DMS153 (cell line): ENCODE measurements around the gene PDIA2.

ENCODE experiments used
- DNase-seq: peaks from one replicate; lab custom pipeline; 2025; lab: John Stamatoyannopoulos, UW

Gene PDIA2

DNA sequence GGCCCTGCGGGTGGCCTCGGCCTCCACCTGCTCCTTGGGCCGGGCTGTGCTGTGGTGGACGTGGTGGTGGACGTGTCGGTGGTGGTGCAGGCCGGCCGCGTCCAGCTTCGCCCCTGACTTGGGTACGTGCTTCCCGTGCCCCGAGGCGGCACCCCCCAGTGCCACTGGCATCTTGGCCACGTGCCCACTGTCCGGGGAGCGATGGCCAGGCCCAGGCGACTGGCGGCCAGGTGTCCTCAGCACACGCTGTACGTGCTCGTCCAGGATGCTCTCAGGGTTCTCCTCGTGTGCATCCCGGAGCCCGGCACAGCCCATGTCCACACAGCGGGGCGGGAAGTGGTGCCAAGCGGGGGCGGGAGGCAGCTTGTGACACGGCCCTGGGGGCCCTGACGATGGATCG, 14.9 kb downstream of the PDIA2 start:
- no peak for DNase-seq

DNA sequence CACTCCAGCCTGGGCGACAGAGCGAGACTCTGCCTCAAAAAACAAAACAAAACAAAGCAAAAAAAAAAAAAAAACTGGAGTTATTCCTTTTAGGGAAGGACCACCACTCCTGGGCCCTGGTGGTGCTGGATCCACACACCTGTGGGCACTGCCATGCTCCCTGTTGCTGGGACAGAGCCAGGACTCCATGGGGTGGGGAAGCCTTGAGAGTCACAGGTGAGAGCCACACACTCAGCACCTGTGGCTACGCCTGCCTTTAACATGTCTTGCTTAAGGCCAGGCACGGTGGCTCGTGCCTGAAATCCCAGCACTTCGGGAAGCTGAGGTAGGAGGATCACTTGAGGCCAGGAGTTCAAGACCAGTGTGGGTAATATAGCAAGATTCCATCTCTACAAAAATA, 18.3 kb downstream of the PDIA2 start:
- no peak for DNase-seq

DNA sequence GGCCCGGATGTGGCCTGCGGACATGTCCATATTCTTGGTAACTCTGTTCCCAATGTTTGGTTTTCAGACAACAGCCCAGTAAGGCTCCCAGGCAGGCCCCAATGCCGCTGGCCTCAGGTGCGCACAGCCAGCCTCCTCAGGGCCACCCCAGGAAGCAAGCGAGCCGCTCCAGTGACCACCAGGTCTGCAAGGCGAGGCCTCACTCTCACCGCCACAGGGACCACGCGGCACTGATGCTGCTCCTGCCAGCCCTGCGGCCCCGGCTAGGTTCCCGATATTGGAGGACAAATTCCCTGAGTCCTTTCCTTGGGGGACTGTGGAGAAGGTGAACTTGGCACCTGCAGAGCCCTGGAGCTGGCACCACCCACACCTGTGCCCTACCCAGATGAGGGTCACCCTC, 19.0 kb downstream of the PDIA2 start:
- no peak for DNase-seq

DNA sequence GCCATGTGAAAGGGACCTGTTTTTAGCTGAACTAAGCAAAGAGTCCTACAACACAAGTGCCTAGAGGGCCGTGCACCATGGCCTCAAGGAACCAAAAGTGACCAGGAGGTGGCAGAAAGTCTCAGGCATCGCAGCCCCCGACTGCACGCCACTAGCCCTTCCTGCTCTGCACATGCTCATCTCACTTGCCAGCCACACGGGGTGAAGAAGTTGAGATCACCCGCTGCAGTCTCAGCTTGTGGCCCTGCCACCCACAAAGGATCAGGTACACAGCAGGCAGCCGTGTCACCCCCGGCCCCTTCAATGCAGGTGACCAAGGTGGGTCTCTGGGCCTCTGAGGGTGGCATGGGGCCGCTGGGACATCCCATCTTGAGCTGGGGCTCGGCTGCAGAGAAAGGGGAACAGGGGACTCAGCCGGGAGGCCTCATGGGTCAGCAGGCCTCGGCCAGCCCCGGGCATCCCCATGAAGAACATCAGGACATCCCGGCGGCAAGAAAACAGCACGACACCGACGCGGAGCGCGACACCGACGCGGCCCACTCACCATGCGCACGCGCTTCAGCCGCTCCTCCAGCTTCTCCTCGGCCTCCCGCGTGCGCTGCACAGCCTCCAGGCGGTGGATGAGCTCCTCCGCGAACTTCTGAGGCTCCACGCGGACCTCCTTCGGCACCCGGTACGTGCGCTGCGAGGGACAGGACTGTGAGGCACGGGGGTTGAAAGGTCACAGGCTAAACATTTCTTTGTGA, 21.0 kb downstream of the PDIA2 start:
- DNase-seq: no peak

DNA sequence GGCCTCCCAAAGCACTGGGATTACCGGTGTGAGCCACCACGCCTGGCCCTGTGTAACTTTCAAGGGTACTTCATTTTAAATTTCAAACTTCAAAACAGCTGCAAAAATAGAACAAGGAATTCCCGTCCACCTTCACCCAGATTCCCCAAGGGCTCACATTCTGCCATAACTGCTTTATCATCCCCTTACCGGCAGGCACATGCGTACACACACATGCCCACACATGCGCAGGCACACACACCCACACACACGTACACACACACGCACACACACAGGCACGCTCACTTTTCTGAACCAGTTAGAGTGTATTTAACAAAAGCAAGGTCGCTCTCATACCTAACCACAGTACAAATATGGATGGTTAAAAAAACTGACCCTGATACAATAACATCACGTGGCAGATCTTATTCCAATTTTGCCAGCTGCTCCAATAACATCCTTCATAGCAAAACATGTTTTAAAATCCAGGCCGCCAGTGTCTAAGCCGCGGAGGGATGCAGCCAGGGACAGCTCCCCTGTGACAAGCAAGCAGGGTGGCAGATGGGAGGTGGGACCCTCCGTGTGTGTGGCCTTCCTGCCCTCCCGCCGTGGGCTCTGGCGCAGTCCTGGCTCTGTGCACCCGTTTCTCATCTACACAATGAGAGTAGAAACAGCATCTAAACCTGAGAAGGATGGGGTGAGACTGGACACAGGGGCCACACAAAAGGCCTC, 23.1 kb downstream of the PDIA2 start:
- DNase-seq: no peak

DNA sequence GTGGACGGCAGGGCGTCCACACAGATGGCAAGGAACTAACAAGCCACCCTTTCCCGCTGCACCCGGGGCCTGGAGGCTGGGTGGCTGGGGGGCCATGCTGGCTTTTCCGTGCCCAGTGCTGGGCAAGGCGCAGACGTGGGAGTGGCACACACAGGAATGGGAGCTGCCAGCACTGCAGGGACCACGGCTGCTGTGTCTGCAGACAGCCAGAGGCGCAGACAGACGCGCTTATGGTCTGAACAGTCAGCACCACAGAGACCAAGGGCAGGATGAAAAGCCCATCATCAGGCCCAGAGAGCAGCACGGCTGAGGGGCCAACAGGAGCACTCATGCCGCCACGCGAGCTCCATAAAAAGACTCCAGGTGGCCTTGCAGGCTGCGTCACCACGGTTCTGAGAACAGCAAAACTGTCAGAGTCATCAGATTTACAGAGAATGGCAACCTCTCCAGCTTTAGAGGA, 24.0 kb downstream of the PDIA2 start:
- DNase-seq: peak; percentile 46

DNA sequence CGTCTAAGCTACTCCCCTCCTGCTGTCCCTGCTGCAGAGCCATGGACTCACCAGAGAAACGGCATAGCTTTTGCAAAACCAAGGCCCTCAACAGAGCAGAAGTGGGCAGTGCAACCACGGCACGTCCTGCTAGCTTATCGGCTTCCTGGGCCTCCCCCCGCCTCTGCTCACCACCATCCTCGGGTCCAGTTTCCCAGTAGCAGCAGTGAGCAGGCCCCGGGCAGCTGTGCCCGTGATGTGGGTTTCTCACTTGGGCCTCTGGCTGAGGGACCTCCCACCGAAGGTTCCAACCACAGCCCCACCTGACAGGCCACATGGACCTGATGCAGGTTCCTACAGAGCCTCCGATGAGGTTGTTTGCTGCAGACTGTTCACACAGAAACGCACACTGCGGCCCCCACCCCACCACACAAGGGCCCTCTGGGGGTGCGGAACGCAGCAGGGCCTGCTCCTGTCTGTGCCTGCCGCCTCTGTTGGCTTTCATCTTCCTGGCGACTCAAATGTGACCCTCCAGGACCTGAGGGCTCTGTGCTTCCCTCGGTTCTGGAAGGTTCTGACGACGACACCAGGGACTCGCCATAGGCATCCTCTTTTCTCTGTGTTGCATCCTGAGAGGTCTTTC, 24.8 kb downstream of the PDIA2 start:
- DNase-seq: no peak

DNA sequence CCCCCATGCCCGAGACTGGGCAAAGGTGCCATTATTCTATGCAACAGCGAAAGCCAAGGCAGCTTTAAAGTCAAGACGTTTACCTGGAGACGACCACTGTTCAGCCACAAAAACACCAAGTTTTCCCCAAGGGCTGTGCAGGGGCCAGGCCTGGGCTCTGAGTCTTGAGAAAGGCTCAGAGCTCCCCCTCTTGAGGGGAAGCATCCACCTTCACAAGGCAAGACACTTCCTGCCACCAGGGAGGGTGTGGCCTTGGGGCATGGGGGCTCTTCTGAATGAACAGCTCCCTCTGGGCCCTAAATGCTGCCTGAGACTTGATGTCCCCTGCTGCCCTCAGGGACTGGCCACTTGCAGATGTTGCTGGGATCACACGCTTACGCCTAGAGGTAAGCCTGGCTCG, 26.5 kb downstream of the PDIA2 start:
- DNase-seq: no peak

DNA sequence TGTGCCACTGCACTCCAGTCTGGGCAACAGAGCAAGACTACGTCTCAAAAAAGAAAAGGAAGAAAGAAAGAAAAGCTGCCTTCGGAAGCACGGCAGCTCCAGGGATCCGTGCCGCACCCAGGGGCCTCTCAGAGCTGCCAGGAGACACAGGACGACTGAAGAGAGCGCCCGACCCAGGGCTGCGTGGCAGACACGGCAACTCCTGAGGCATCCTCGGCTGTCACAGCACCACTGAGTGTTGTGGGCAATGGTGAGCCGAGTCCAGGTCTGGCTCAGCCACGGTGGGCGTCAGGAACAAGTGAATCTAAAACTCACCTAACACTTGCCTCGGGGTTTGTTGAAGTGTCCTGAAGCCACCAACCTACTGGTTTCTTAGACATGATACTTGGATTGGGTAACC, 28.8 kb downstream of the PDIA2 start:
- no peak for DNase-seq

DNA sequence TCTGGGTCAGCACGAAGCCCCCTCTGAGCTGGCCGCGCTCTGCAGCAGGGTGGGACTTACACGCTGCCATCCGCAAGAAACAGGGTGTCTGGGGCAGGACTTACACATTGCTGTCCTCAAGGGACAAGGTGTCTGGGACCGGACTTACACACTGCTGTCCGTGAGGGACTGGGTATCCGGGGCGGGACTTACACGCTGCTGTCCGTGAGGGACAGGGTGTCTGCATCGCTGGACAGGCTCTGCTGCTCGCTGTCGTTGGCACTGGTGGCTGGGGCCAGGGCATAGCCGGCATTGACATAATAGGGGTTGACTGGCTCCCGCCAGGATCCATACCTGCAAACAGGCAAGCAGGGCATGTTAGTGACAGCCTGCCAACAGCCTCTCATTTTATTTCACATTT, 31.4 kb downstream of the PDIA2 start:
- no peak for DNase-seq

DNA sequence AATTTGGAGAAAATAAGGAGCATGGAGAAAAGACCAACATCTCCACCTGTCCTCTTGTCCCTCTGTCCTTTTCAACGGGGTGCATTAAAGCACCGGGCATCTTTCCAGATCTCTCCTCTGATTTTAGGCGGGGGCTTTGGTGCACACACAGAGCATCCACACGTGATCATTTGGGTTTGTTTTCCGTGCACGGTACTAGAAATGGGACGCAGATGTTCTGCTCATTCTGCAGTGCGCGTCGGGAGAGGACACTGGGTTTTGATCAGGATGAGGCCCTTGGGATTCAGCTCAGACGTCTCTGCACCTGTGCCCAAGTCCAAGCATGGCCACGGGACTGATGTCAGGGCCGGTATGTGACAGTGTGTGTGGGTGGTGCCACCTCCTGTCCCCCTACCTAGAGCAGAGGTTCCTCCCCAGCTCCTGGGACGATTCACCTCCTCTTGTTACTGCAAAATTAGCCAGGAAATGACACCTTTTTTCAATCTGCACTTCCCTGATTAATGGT, 31.9 kb downstream of the PDIA2 start:
- DNase-seq: peak; percentile 14

DNA sequence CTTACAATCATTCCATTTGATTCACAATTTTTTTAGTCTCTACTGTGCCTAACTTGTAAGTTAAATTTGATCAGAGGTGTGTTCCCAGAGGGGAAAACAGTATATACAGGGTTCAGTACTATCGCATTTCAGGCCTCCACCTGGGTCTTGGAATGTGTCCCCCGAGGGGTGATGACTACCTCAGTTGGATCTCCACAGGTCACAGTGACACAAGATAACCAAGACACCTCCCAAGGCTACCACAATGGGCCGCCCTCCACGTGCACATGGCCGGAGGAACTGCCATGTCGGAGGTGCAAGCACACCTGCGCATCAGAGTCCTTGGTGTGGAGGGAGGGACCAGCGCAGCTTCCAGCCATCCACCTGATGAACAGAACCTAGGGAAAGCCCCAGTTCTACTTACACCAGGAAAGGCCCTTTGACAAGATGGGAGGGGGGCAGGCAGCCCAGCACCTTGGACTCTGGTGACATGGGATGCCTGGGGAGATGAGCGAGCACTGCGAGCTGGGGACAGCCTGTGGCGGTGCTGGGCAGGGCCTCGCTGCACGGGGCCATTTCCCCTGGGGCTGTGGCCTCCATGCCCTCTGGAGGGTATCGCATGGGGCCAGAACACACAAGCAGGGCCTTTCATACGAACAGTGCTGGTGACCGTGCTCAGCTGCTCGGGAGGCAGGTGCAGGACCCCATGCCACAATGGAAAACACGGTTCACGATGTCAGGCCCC, 33.9 kb downstream of the PDIA2 start:
- no peak for DNase-seq

DNA sequence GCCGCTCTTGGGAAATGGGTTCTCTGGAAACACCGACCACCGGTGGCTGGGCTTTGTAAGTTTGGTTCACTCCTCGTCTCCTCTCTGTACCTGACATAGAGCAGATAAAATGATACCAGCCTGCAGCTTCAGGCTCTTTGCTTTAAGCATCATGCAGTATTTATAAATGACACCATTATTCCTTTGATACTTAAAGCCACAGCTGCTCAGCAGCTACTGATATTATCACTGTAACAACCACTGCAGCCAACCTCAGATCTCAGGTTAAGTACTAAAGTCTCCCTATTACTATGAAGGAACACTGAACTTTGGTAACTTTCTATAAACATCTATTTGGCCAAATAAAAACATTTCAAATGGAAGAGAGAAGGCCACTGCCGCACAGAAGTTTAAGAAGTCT, 34.6 kb downstream of the PDIA2 start:
- DNase-seq: no peak

DNA sequence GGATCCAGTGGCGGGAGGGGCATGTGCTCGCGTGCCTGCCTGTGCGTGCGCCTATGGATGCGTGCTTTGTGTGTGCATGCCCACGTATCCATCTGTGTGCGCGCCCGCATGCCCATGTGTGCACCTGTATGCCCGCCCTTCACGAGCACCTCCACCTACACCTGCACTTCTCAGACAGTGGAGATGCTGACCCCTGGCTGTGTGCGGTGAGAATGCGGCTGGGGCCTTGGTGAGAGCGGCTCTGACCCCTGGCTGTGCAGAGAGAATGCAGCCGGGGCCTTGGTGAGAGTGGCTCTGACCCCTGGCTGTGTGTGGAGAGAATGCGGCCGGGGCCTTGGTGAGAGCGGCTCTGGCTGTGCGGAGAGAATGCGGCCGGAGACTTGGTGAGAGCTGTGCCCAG, 35.7 kb downstream of the PDIA2 start:
- DNase-seq: no peak

DNA sequence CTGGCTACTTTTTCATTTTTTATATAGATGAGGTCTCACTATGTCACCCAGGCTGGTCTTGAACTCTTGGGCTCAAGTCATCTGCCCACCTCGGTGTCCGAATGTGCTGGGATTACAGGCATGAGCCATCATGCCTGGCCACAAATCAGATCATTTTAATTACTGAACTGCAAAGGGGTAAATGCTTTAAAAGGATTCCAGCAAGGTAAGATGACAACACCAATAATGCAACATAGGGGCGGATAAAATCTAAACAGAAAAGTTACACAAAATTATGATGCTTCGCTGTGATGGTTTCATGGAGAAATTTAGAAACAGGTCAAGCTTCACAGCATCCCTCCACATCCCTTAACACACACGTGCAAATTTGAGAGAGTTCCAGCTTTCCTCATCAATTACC, 37.2 kb downstream of the PDIA2 start:
- no peak for DNase-seq

DNA sequence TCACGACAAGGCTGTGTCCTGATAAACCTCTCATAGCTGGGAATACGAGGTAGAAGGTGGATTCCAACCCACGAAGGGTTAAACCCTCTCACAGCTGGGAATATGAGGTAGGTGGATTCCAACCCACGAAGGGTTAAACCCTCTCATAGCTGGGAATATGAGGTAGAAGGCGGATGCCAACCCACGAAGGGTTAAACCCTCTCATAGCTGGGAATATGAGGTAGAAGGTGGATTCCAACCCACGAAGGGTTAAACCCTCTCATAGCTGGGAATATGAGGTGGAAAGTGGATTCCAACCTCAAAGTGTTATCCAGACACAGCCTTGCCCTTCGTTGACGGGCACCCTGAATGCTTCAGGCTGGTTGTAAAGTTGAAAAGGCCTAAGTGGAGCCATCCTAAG, 38.6 kb downstream of the PDIA2 start:
- no peak for DNase-seq

DNA sequence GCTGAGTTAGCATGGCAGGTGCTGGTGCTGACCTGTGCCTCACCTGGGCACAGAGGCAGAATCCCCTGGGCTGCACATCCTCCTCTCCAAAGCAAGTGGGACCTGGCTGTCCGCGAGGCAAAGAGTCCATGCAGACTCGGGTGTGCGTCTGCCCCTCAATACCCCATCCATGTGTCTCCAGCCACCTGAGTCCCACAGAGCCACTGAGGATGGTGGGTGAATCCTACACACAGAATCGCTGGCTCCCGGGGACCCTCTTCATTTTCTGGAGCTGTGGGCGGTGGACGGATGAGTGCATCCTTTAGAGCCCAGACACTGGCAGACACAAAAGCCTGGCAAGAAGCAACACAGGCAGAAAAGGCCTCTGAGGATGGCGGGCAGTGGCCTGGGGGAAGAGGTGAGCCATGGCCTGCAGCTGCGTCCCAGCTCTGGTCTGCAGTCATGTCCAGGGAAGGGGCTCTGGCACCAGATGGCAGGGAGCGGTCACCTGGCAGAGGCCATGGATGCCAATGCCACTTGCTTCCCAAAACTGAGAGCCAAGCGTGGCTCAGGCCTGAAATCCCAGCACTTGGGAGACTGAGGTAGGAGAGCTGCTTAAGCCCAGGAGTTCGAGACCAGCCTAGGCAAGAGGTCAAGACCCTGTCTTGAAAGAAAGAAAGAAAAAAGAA, 39.6 kb downstream of the PDIA2 start:
- DNase-seq: no peak

DNA sequence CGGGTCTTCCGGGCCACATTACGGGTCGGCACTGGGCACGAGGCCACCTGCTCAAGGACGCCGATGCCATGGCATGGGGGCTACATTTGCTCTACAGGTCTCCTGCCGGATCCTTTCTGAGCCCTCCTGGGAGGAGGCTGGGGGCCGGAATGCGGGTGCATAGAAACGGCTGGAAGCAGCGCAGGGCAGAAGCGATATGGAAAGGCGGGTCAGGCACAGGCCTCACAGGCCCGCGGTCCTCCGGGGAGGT, 41.2 kb downstream of the PDIA2 start:
- DNase-seq: no peak

DNA sequence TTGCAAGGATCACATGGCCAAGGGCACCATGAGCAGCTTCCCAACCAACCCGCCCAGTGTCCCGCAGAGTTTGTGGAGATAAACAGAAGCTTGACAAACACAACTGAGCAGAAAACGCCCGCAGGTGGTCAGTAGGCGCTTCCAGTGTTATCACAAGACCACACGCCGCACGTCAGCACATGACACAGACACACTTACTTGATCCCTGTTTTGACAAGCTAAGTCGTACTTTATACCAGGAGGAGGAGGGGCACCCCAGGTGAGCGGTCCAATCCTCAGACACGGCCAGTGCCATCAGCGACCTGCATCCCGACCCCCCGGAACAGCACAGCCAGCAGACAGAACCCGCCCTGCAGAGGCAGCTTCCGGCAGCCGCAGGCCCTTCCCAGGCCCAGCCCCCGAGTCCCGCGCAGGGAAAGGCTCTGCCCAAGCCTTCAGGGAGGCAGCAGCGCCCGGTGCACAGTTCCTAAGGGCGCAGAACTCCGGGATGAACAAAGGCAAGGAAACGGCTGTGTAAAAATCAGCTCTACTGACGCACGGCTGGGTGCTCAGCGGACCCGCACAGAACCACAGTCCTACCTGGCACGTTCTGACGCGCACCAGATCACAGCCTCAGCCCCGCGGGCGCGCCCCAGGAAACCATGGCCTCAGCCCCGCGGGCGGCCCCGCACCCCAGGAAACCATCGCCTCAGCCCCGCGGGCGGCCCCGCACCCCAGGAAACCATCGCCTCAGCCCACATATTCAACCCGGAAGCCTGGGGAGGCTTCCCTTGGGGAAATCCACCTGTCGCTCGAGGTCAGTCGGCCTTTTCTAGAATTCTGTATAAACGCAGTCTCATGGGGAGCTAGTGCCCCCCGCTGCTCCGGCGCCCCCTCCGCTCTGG, 41.7 kb downstream of the PDIA2 start:
- DNase-seq: peak; percentile 27

DNA sequence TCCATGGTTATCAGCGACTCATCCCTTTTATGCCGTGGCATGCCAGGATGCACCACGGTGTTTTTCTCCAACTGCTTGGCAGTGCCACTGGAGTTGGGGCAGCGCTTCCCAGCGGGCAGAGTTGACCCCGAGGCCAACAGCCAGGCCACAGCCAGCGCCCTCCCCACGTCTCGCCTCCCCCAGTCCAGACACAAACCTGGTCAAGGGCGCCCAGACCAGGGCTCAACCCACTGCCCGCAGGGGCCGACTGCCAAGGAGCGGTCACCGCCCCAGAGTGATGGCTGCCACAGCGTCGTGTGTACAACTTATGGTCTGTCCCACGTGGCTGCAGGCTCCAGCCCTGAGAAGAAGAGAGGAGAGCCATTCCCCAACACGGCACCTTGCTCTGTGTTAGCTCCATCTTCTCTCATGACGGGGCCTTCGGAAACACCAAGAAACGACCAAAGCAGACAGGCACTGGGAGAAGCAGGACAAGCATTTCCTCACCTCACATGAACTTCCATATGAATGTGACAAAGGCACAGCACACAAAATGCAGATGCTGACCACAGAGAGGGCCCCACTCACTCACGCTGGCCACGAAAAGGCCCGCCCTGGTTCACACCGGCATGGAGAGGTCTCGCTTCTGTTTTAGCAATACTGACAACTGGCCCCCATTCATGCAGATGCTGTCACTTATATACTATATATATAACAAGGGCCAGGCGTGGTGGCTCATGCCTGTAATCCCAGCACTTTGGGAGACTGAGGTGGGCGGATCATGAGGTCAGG, 42.6 kb downstream of the PDIA2 start:
- DNase-seq: no peak
